HepG2 (cell line): Measurements from ENCODE around the gene PLPP3. TPM values are rescaled to one million over a fixed set of nuclear protein-coding genes. Genes with fewer than 3 reads are reported as not detected.

Source experiments
- ATAC-seq: fragments of 200-7000 bp; cut with Tn5 transposase; 3 replicates; pipeline ENCODE4 v1.9.1; 2020; ENCODE audit warnings: mild to moderate bottlenecking, moderate library complexity
- BruUV-seq: library from RNA; stranded (reverse); fragments of 400-500 nt; replicated peaks from 2 replicates; lab custom pipeline; 2021; lab: Mats Ljungman, UMichigan
- CTCF ChIA-PET: fragments of 300-600 bp; formaldehyde crosslinking; extraction: SDS; loops from one replicate; lab custom pipeline; 2021; ENCODE audit warnings: low total read pairs, inconsistent platforms, low intra/inter-chr PET ratio; lab: Yijun Ruan, JAX
- POLR2A ChIA-PET: fragments of 350-600 bp; sonication (Branson Sonifier 250); formaldehyde crosslinking; loops from one replicate; lab custom pipeline; 2020; ENCODE audit warnings: antibody characterized with exemption, inconsistent platforms; lab: Yijun Ruan, JAX
- DNase-seq: peaks from one replicate; pipeline ENCODE4 v3.0.0-alpha.2; 2015; ENCODE audit warnings: low spot score
- FAIRE-seq: peaks from 3 replicates; lab custom pipeline; 2011; peaks lifted over from hg19 to GRCh38; lab: Jason Lieb, UNC
- H2AFZ ChIP-seq: one replicate; pipeline ENCODE4 v1.6.1; 2011; ENCODE audit warnings: low read length, inconsistent platforms
- H3K27ac ChIP-seq: fragments of 300-600 bp; 3 replicates; pipeline ENCODE4 v1.8.0; 2011; ENCODE audit warnings: mixed run types, mild to moderate bottlenecking, mixed read lengths, low read length, inconsistent platforms; ENCODE audit not compliant: insufficient read depth; ENCODE audit errors: extremely low read length
- H3K27me3 ChIP-seq, 2 experiments: fragments of 200-600 bp in 1 of 2; 2 replicates in 1 of 2; 3 replicates in 1 of 2; pipeline versions ENCODE4 v1.6.0 to v1.8.0; 2011; ENCODE audit warnings: low read length in 2 of 2, mild to moderate bottlenecking in 2 of 2, moderate library complexity in 2 of 2, inconsistent platforms in 1 of 2; ENCODE audit not compliant: insufficient read depth in 2 of 2, control insufficient read depth in 1 of 2
- H3K36me3 ChIP-seq, 2 experiments: fragments of 200-600 bp in 1 of 2; replicated peaks in 1 of 2; 2 replicates in 1 of 2; 3 replicates in 1 of 2; pipeline versions ENCODE4 v1.5.1 to v1.8.0; 2011; ENCODE audit warnings: low read length in 2 of 2, inconsistent platforms in 1 of 2; ENCODE audit not compliant: insufficient read depth in 2 of 2, control insufficient read depth in 1 of 2
- H3K4me1 ChIP-seq: 2 replicates; pipeline ENCODE4 v1.5.1; 2012; ENCODE audit warnings: low read length, inconsistent platforms; ENCODE audit not compliant: insufficient read depth
- H3K4me2 ChIP-seq: 2 replicates; pipeline ENCODE4 v1.6.0; 2011; ENCODE audit warnings: low read depth, low read length, inconsistent platforms
- H3K4me3 ChIP-seq, 3 experiments: fragments of 200-600 bp in 1 of 3; sonication (generic), shearing (Covaris generic) in 1 of 3; replicated peaks in 1 of 3; 2 replicates each; pipeline ENCODE4 v1.5.1; 2011 to 2016; ENCODE audit warnings: low read length in 3 of 3, inconsistent platforms in 2 of 3, low read depth in 2 of 3, mild to moderate bottlenecking in 2 of 3, control low read depth in 1 of 3, mixed read lengths in 1 of 3; ENCODE audit not compliant: insufficient read depth in 1 of 3
- H3K79me2 ChIP-seq: one replicate; pipeline ENCODE4 v1.6.1; 2011; ENCODE audit warnings: low read length, inconsistent platforms; ENCODE audit not compliant: insufficient read depth
- H3K9ac ChIP-seq: 2 replicates; pipeline ENCODE4 v1.6.0; 2011; ENCODE audit warnings: mild to moderate bottlenecking, low read depth, low read length, inconsistent platforms; ENCODE audit not compliant: insufficient read depth
- H3K9me3 ChIP-seq: 2 replicates; pipeline ENCODE4 v1.5.1; 2012; ENCODE audit warnings: mild to moderate bottlenecking, low read length
- H4K20me1 ChIP-seq: 2 replicates; pipeline ENCODE4 v1.6.0; 2011; ENCODE audit warnings: inconsistent platforms, mild to moderate bottlenecking, low read length, moderate library complexity; ENCODE audit not compliant: insufficient read depth
- FOXP4 ChIP-seq: sonication (generic); formaldehyde crosslinking; IDR thresholded peaks from 2 replicates; pipeline ENCODE4 v1.4.0; 2020; ENCODE audit warnings: missing genetic modification reagents
- GABPA ChIP-seq, 2 experiments: IDR thresholded peaks; 2 replicates each; pipeline ENCODE4 v1.6.1; 2011 to 2016; ENCODE audit warnings: low read depth in 2 of 2, low read length in 1 of 2, missing biosample characterization in 1 of 2, missing genetic modification characterization in 1 of 2
- GZF1 ChIP-seq: sonication (generic); formaldehyde crosslinking; IDR thresholded peaks from 2 replicates; pipeline ENCODE4 v1.5.1; 2020; ENCODE audit warnings: mild to moderate bottlenecking, missing genetic modification reagents
- IKZF1 ChIP-seq: fragments of 450-650 bp; IDR thresholded peaks from 2 replicates; pipeline ENCODE4 v1.7.1; 2016
- MATR3 ChIP-seq: sonication (generic); formaldehyde crosslinking; IDR thresholded peaks from 2 replicates; pipeline ENCODE4 v1.4.0; 2020; ENCODE audit warnings: missing genetic modification reagents
- MLX ChIP-seq: IDR thresholded peaks from 2 replicates; pipeline ENCODE4 v1.6.1; 2016
- RBAK ChIP-seq: sonication (generic); formaldehyde crosslinking; IDR thresholded peaks from 2 replicates; pipeline ENCODE4 v1.5.1; 2020; ENCODE audit warnings: mild to moderate bottlenecking, missing genetic modification reagents
- RXRB ChIP-seq: IDR thresholded peaks from 2 replicates; pipeline ENCODE4 v1.6.1; 2016; ENCODE audit warnings: borderline replicate concordance, missing genetic modification reagents, missing compliant biosample characterization
- SCMH1 ChIP-seq: sonication (generic); formaldehyde crosslinking; IDR thresholded peaks from 2 replicates; pipeline ENCODE4 v1.9.0; 2021; ENCODE audit warnings: missing genetic modification reagents, mild to moderate bottlenecking, borderline replicate concordance
- SKI ChIP-seq: fragments of 450-650 bp; IDR thresholded peaks from one replicate; pipeline ENCODE4 v1.6.1; 2018; ENCODE audit warnings: mild to moderate bottlenecking; ENCODE audit not compliant: partially characterized antibody
- ZSCAN21 ChIP-seq: sonication (generic); formaldehyde crosslinking; IDR thresholded peaks from 2 replicates; pipeline ENCODE4 v1.8.0; 2022; ENCODE audit warnings: mild to moderate bottlenecking, missing genetic modification reagents, moderate library complexity, borderline replicate concordance
- WGBS: methylation state at CpG from one replicate; pipeline ENCODE4 v1.1.6; 2017; ENCODE audit warnings: low lambda C conversion rate; 5-methylcytosine and 5-hydroxymethylcytosine counted together
- in situ Hi-C: cut with HindIII; loops from 2 replicates; pipeline ENCODE4 v1.10.0; 2017; ENCODE audit warnings: low pct_unique_long_range_greater_than_20kb; ENCODE audit not compliant: extremely low pct_ligation_motif_present
- intact Hi-C: fragments of 100-400 bp; cut with micrococcal nuclease; formaldehyde crosslinking; loops from one replicate; pipeline ENCODE4 v1.10.0; 2022; ENCODE audit not compliant: unreplicated experiment
- polyA plus RNA-seq, 8 experiments: library from polyadenylated mRNA; depleted of rRNA in 3 of 8; stranded (reverse) in 7 of 8; unstranded in 1 of 8; fragments of >200 nt; fragmentation: Illumina TruSeq in 4 of 8; extraction: Trizol in 4 of 8; gene quantifications; 2 replicates each; pipeline versions ENCODE4 v1.2.1 to v1.2.3, GENCODE V29; 2011 to 2016; ENCODE audit warnings: low read depth in 4 of 8, missing spikeins in 1 of 8, mixed read lengths in 1 of 8; ENCODE audit not compliant: insufficient read depth in 1 of 8
- total RNA-seq, 5 experiments: library from RNA; depleted of rRNA; stranded (reverse); fragments of >200 nt; fragmentation: Illumina TruSeq; extraction: Trizol; gene quantifications; 2 replicates each; pipeline ENCODE4 v1.2.3, GENCODE V29; 2016; ENCODE audit warnings: low read depth in 1 of 5

PLPP3 gene
- total and polyA plus RNA-seq, 2 of the 13 experiments (the other 11 are each of a cell fraction or from before 2014, with no cell fraction given), result 49.7 to 65.8 TPM

DNA sequence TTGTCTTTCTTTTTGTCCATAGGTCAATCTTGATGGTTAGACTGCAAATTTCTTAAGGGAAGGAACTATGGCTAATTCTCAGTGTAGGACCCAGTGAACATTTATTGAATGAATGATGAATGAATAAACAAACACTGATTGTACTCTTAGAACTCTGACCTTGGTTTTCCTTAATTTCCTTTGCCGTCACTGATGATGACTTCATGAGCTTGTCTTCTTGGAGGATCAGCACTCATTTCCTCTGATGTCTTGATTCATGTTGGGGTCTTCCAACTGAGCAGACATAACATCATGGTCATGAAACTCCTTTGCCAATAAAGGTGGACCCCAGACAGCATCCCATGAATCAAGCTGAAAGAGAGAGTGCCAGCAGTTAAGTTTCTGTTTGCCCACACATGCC lies 96.3 kb downstream of the PLPP3 start:
- Histone ChIP-seq H3K4me1 (peaks cover 65% of the 10 kb centered on the region), H3K4me2 (no peak overlapping the region), H3K36me3 (no peaks in the 10 kb centered on the region), H3K4me3 (no peak overlapping the region), H3K79me2 (no peaks in the 10 kb centered on the region), H2AFZ (no peak overlapping the region), H4K20me1 (no peaks in the 10 kb centered on the region), H3K9me3 (no peaks in the 10 kb centered on the region), H3K9ac (no peak overlapping the region; the same call in 1 of the 2 replicates), H3K27me3 (no peaks in the 10 kb centered on the region), H3K27ac (no peak overlapping the region)
- FAIRE-seq (no peak), DNase-seq (no peak), ATAC-seq (no peak)
- ChIA-PET POLR2A (interaction anchor here (1.4 kb wide), 1 partner anchor 11 kb away, joined by 5 read pairs; no protein-coding TSS in a partner anchor), CTCF (no interaction called here)
- 95% methylated on average over 1 of the region's 1 CpG for WGBS
- in situ Hi-C loops, result no loop called here
- intact Hi-C loops, result no loop called here
- TF ChIP-seq SKI (no peak), MATR3 (CRISPR knock-in tag) (no peak), FOXP4 (CRISPR knock-in tag) (no peak), SCMH1 (CRISPR knock-in tag) (no peak), GZF1 (CRISPR knock-in tag) (no peak), ZSCAN21 (CRISPR knock-in tag) (no peak), RXRB (no peak), RBAK (no peak), MLX (CRISPR knock-in tag) (no peak), IKZF1 (no peak), GABPA (IDR thresholded peaks at IDR 0.05; ENCODE audit: low read depth, low read length) (no peak), GABPA (CRISPR knock-in tag; IDR thresholded peaks at IDR 0.05; ENCODE audit: low read depth) (no peak)
- BruUV-seq, result no TSS peak
